Measurements from ENCODE around the gene PPARA.

DNA sequence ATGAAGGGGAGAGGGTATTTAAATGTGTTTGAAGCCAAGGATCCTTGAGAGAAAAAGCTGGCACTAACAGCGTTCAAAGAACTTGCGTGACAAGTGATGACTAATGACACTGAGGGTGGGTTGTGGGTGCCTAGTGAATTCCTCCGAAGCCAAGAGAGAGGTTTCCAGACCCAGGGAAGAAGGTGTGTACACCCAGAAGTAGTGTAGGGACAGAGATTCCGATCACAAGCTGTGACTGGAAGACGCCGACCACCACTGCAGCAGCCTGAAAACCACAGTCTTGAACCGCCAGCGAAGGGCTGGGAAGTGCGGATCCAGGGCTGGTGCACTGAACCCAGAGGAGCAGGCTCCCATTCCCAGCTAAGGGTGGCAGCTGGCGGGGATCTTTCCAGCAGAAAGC is 9.5 kb downstream of the PPARA start:
- no peak for TF ChIP-seq POLR2A (IDR thresholded peaks at IDR 0.05; ENCODE audit: low read depth, low read length)
- TF ChIP-seq, protein P1, sequence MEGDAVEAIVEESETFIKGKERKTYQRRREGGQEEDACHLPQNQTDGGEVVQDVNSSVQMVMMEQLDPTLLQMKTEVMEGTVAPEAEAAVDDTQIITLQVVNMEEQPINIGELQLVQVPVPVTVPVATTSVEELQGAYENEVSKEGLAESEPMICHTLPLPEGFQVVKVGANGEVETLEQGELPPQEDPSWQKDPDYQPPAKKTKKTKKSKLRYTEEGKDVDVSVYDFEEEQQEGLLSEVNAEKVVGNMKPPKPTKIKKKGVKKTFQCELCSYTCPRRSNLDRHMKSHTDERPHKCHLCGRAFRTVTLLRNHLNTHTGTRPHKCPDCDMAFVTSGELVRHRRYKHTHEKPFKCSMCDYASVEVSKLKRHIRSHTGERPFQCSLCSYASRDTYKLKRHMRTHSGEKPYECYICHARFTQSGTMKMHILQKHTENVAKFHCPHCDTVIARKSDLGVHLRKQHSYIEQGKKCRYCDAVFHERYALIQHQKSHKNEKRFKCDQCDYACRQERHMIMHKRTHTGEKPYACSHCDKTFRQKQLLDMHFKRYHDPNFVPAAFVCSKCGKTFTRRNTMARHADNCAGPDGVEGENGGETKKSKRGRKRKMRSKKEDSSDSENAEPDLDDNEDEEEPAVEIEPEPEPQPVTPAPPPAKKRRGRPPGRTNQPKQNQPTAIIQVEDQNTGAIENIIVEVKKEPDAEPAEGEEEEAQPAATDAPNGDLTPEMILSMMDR (IDR thresholded peaks at IDR 0.05; ENCODE audit: extremely low read depth in 1 of 2, insufficient read depth in 1 of 2, low read depth in 1 of 2, low read length in 2 of 2): no peak
- TF ChIP-seq POLR2AphosphoS5 (IDR thresholded peaks at IDR 0.05; ENCODE audit: insufficient read depth, low read depth, low read length): no peak
- no peak for TF ChIP-seq EZH2 (IDR thresholded peaks at IDR 0.05; ENCODE audit: borderline replicate concordance, low read depth, low read length, severe bottlenecking)
- TF ChIP-seq MAX (IDR thresholded peaks at IDR 0.05; ENCODE audit: insufficient read depth, insufficient read length): no peak
